Measurements from ENCODE around the gene PCYT1B. TPM values are rescaled to one million over a fixed set of nuclear protein-coding genes. Genes with fewer than 3 reads are reported as not detected.

Gene PCYT1B
- total and polyA plus RNA-seq, 2 of the 13 experiments (the other 11 are each of a cell fraction or from before 2014, with no cell fraction given), result 6.1 to 9.2 TPM

- TF ChIP-seq ZNF142 (CRISPR knock-in tag; IDR thresholded peaks at IDR 0.05) (0 out of 2 replicates have a peak, but pooled peaks have one; percentile 20), MAFF (IDR thresholded peaks at IDR 0.05; ENCODE audit: low read depth, low read length) (peak; percentile 37; the same call in 1 of the 2 replicates), ZNF839 (CRISPR knock-in tag; IDR thresholded peaks at IDR 0.05; ENCODE audit: borderline replicate concordance) (no peak), CHD4 (IDR thresholded peaks at IDR 0.05; ENCODE audit: borderline replicate concordance, low read length) (no peak), CSRNP1 (CRISPR knock-in tag; IDR thresholded peaks at IDR 0.05) (no peak), ZNF772 (CRISPR knock-in tag; IDR thresholded peaks at IDR 0.05) (no peak), PHF21A (CRISPR knock-in tag; IDR thresholded peaks at IDR 0.05) (0 out of 2 replicates have a peak, but pooled peaks have one; percentile 20), FOXC1 (CRISPR knock-in tag; IDR thresholded peaks at IDR 0.05; ENCODE audit: borderline replicate concordance) (no peak), ASH2L (IDR thresholded peaks at IDR 0.05; ENCODE audit: insufficient read length, low read depth, low read length) (peak; percentile 80), HNF4A (CRISPR knock-in tag; IDR thresholded peaks at IDR 0.05) (peak; percentile 48), ZNF552 (CRISPR knock-in tag; IDR thresholded peaks at IDR 0.05; ENCODE audit: borderline replicate concordance) (no peak), SOX13 (IDR thresholded peaks at IDR 0.05) (no peak), SOX13 (CRISPR knock-in tag; conservative IDR thresholded peaks at IDR 0.05 in 1 of 2, IDR thresholded peaks at IDR 0.05 in 1 of 2) (peak in 1 of 2 experiments; percentile 59; a peak in 2 of 4 replicates), RFX1 (IDR thresholded peaks at IDR 0.05) (peak; percentile 49; the same call in 1 of the 2 replicates), REPIN1 (CRISPR knock-in tag; IDR thresholded peaks at IDR 0.05; ENCODE audit: borderline replicate concordance, low read depth) (peak; percentile 32; the same call in 1 of the 2 replicates), ZNF792 (CRISPR knock-in tag; IDR thresholded peaks at IDR 0.05) (no peak; the same call in 1 of the 2 replicates), HOMEZ (CRISPR knock-in tag; IDR thresholded peaks at IDR 0.05; ENCODE audit: low read depth) (no peak), ARID3A (IDR thresholded peaks at IDR 0.05; ENCODE audit: low read depth, low read length) (0 out of 2 replicates have a peak, but pooled peaks have one; percentile 7)
These were observed 25.6 kb upstream of the PCYT1B start (continued) for GRCh38 chrX:24672701-24673190.

Measured in HepG2 (cell line).